ENCODE measurements around the gene CNOT11.
"Not testable (repeated sequence)": the region's sequence is repeated elsewhere in the genome, so short reads cannot be mapped to it uniquely, and the experiment has no call there.

CNOT11 gene

DNA sequence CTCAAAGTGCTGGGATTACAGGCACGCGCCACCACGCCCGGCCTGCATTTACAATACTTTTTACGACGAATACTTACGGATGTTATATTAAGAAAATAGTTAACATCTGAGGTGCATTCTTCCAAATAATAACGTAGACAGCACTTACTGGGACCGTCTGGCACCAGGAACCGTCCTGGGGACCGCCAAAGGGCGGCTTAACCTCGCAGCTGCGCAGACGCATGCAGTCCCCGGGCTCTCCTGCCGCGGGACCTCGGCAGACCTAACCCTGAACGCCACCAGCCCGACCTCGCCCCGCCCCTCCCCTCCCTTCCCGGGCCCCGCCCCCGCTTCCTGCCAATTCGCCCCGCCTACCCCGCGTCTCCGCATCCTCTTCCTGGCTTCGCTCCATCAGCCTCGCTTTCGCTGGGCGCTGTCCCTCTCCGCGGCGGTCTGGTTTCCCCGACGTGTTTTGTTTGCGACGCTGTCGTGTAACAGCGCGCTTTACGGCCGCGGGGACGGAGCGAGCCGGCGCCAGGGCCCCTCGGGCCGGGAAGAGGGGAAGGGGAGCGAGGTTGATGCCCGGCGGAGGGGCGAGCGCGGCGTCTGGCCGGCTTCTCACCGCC is at the start of gene CNOT11:
Gene CNOT11 (plus strand): TSS at position 479 of the 605 bp plus-strand sequence. CDS start 79 bp downstream, at position 558.
- peak; percentile 98 for DNase-seq

- DNase-seq = no peak
Observed at GRCh38 chr2:101204400-101205115, 48.1 kb upstream of the CNOT11 start.

- peak; percentile 17 for DNase-seq
Observed at GRCh38 chr2:101205521-101206479, 46.9 kb upstream of the CNOT11 start.

- DNase-seq = no peak
Observed at GRCh38 chr2:101208830-101209229, 43.9 kb upstream of the CNOT11 start.

- DNase-seq = no peak
Observed at GRCh38 chr2:101219246-101219645, 33.4 kb upstream of the CNOT11 start.

- not testable (repeated sequence) for DNase-seq
Observed at GRCh38 chr2:101220091-101220490, 32.6 kb upstream of the CNOT11 start.

DNA sequence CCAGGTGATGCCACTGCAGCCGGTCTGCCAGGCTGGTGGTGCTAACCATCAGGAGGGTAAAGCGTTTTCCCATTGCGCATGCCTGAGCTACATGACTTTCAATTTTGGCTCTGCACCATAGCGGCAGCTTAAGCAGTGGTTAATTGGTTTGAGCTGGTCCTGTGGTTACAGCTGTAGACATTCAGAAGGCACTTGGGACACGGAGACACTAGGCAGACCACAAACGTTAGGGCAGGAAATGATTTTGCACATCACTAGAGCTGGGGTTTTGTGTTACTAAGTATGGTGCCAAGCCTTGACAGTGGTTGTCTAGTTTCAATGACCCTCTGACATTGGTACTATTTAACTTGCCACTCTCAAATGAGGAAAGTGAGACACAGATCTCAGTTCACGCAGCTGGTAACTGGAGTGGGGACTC is 28.9 kb upstream of the CNOT11 start:
- no peak for DNase-seq

- no peak for DNase-seq
Observed at GRCh38 chr2:101230541-101231001, 22.1 kb upstream of the CNOT11 start.

DNA sequence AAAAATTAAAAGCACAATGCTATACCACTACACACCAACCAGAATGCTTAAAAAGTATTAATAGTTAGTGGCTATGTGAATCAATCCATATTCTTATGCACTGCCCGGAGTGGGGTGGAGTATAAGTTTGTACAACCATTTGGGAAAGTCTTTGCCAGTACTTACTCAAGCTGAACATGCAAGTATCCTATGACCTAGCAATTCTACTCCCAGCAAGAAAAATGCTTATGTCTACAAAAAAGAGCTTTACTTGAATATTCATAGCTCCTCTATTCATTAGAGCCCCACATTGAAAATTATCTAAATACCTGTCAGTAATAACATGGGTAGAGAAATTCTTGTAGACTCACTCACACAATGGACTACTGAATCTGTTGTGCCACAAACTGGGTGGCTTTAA is 21.4 kb upstream of the CNOT11 start:
- DNase-seq = no peak

GRCh38 chr2:101231937-101232730 is 20.6 kb upstream of the CNOT11 start:
- no peak for DNase-seq

GRCh38 chr2:101232770-101233169 is 19.9 kb upstream of the CNOT11 start:
- DNase-seq = no peak

DNA sequence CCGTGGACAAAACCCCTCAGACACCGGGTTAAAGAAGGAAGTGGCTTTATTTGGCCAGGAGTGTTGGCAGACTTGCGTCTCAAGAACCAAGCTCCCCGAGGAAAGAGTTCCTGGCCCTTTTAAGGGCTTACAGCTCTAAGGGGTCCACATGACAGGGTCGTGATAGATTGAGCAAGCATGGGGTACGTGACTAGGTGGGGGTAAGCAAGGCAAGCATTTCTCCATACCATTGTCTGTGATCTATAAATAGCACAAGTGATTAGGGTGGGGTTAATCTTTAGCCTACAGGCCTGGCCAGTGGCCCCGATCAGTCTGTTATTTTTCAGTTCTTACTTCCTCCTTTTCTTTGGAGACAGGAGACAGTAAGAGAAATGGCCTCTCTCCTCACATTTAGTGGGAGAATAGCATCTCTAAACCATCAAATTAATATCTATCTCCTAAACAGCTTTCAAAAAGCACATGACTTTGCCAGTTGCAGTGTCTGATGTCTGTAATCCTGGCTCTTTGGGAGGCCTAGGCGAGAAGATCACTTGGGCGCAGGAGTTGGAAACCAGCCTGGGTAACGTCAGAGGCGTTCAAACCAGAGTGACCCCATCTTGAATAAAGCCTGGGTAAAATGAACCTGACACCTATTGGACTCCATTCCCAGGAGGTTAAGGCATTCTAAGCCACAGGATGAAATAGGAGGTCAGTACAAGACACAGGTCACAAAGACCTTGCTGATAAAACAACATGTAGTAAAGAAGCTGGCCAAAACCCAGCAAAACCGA is 18.3 kb upstream of the CNOT11 start:
- no peak for DNase-seq

GRCh38 chr2:101235956-101236355 is 16.7 kb upstream of the CNOT11 start:
- not testable (repeated sequence) for DNase-seq

DNA sequence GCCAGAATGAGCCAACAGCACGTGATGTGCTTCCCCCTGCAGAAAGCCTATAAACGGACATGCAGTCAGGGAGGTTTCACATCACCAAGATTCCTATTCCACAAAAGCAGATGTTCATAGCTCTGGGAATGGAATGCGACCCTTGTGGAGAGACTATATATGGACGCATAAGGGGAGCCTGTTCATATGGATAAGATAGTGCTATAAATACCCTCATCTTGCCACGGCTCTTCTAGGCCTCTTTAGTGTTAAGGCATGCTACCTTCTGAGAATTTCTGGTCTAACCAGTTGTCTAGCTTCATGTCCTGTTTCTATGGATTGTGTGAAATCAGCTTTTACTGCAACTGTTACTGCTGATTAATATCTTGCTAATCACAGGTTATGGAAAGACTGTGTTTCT is 14.7 kb upstream of the CNOT11 start:
- DNase-seq = not testable (repeated sequence)

DNA sequence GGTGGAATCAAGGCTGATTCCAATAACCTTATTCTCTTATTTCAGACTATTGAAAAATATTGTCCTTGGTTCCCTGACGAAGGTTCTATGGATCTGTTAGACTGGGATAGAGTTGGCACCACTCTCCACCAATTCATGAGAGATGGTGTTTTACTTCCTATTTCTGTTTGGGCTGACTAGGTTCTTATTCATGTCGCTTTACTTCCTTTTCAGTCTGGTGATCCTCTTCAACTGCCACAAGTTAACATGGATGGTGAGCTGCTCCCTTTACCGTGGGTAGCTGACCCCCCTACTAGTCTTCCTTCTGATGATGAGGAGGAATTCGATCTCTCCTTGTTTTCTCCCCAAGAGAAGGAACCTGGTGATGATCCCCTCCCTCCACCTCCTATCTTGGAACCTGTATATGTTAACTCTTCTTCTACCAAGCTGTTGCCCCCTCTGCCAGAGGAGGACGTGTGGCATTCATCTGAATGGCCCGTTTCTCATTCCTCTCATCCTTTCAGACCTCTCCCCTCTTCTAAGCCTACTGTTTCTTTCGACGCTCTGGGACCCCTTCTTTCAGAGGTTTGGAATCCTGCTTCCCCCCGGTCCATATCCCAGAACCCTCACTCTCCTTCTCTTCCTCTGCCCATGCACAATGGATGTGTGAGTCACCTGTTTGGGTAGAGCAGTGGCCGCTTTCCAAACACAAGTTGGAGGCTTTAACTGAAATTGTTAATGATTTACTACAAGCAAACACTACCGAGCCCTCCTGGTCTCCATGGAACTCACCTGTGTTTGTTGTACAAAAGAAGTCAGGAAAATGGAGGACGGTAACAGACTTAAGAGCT is 13.5 kb upstream of the CNOT11 start:
- DNase-seq = no peak

DNA sequence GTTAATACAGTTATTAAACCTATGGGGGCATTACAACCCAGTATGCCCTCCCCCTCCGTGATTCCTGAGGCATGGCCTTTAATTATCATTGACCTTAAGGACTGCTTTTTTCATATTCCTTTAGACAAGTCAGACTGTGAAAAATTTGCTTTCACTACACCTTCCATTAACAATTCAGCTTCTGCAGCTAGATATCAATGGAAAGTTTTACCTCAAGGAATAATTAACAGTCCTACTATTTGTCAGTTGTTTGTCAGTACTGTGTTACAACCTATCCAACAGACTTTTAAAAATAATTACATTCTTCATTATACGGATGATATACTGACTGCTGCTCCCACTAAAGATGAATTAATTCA is 12.9 kb upstream of the CNOT11 start:
- DNase-seq = not testable (repeated sequence)

DNA sequence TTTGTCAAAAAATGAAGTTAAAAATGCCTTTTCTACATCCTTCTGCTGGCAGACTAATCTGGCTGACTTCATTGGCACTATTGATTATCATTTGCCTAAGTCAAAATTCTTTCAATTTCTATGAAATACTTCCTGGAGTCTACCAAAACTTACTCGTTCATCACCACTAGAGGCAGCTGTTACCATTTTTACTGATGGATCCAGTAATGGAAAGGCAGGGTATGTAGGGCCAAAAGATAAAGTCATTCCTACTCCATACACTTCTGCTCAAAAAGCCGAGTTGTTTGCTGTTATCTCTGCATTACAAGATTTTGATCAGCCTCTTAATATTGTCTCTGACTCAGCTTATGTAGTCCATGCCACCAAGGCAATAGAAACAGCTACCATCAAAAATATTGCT is 12.0 kb upstream of the CNOT11 start:
- DNase-seq = not testable (repeated sequence)

- DNase-seq = no peak
Observed at GRCh38 chr2:101241158-101241557, 11.5 kb upstream of the CNOT11 start.

DNA sequence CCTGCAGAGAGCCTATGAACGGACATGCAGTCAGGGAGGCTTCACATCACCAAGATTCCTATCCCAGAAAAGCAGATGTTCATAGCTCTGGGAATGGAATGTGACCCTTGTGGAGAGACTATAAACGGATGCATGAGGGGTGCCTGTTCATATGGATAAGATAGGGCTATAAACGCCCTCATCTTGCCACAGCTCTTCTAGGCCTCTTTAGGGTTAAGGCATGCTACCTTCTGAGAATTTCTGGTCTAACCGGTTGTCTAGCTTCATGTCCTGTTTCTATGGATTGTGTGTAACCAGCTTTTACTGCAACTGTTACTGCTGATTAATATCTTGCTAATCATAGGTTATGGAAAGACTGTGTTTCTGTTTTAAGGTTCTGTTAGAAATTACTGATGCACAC is 8.3 kb upstream of the CNOT11 start:
- DNase-seq = not testable (repeated sequence)

DNA sequence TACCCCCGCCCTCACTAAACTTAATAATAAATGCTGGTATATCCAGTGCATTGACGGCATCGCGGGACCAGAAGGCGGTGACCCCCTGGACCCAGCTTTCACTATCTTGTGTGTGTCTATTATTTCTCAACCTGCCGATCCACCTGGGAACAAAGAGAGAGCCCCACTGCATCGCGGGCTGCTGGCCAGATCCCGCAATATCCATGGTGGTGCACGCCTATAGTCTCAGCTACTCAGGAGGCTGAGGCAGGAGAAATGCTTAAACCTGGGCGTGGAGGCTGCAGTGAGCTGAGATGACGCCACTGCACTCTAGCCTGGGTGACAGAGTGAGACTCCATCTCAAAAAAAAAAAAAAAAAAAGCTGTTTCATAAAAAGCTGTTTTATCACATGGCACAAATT is 7.8 kb upstream of the CNOT11 start:
- not testable (repeated sequence) for DNase-seq

DNA sequence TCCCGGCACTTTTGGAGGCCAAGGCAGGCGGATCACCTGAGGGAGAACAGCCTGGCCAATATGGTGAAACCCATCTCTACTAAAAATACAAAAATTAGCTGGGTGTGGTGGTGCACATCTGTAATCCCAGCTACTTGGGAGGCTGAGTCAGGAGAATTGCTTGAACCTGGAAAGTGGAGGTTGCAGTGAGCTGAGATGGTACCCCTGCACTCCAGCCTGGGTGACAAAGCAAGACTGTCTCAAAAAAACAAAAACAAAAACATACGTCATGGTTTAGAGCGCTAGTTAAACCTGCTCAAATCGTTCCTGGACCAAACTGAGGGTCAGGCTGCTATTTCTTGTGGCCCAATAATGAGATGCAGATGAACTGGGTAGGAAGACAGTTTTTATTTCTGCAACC is 7.2 kb upstream of the CNOT11 start:
- not testable (repeated sequence) for DNase-seq

All from T1000 (cell line).